Loucy (cell line): ENCODE results near the gene TMPRSS2.

ENCODE experiments used
- CTCF ChIP-seq: fragments of 200-600 bp; sonication (generic); conservative IDR thresholded peaks from 2 replicates; pipeline ENCODE4 v1.5.1; 2014; ENCODE audit warnings: mild to moderate bottlenecking, antibody characterized with exemption, low read length
- EZH2phosphoT487 ChIP-seq: fragments of 200-600 bp; IDR thresholded peaks from 2 replicates; pipeline ENCODE4 v1.6.1; 2018; ENCODE audit warnings: antibody characterized with exemption, mild to moderate bottlenecking, moderate library complexity, borderline replicate concordance

GRCh38 chr21:41518757-41519156 is 10.8 kb upstream of the TMPRSS2 start:
- no peak for TF ChIP-seq EZH2phosphoT487
- no peak for TF ChIP-seq CTCF
